K562 (cell line): ENCODE data around the gene ACOX1. TPM values are rescaled to one million over a fixed set of nuclear protein-coding genes. Genes with fewer than 3 reads are reported as not detected.

ENCODE experiments used
- ATAC-seq: fragments of 200-7000 bp; cut with Tn5 transposase; 3 replicates; pipeline ENCODE4 v1.9.1; 2020; ENCODE audit warnings: moderate library complexity
- BruUV-seq: library from RNA; stranded (reverse); fragments of 400-500 nt; replicated peaks from 2 replicates; lab custom pipeline; 2021; lab: Mats Ljungman, UMichigan
- CTCF ChIA-PET: fragments of 300-600 bp; formaldehyde crosslinking; extraction: SDS; loops from one replicate; lab custom pipeline; 2021; ENCODE audit warnings: low intra/inter-chr PET ratio; lab: Yijun Ruan, JAX
- POLR2A ChIA-PET: fragments of 300-600, 350-650 bp; sonication (Branson Sonifier 250); formaldehyde crosslinking; extraction: SDS; loops from one replicate; lab custom pipeline; 2021; ENCODE audit warnings: antibody characterized with exemption, inconsistent platforms; lab: Yijun Ruan, JAX
- DNase-seq, 4 experiments: peaks; one replicate each; pipeline versions ENCODE4 v3.0.0 to v3.0.0-alpha.2; 2011 to 2018; ENCODE audit warnings: low spot score in 3 of 4, mixed read lengths in 3 of 4; ENCODE audit errors: extremely low read depth in 1 of 4
- FAIRE-seq: peaks from 2 replicates; lab custom pipeline; 2011; peaks lifted over from hg19 to GRCh38; lab: Jason Lieb, UNC
- H2AFZ ChIP-seq: 2 replicates; pipeline ENCODE4 v1.6.0; 2011; ENCODE audit warnings: low read depth, low read length, control low read depth, inconsistent platforms
- H3K27ac ChIP-seq: fragments of 200-600 bp; 3 replicates; pipeline ENCODE4 v1.8.0; 2011; ENCODE audit warnings: low read depth, mild to moderate bottlenecking, control low read depth, inconsistent platforms, low read length, moderate library complexity, mixed read lengths; ENCODE audit errors: extremely low read depth
- H3K27me3 ChIP-seq, 2 experiments: fragments of 300-600 bp in 1 of 2; 2 replicates in 1 of 2; 3 replicates in 1 of 2; pipeline versions ENCODE4 v1.6.0 to v1.8.0; 2011; ENCODE audit warnings: inconsistent platforms in 2 of 2, low read length in 2 of 2, mild to moderate bottlenecking in 1 of 2, mixed read lengths in 1 of 2, moderate library complexity in 1 of 2; ENCODE audit not compliant: control insufficient read depth in 2 of 2, insufficient read depth in 2 of 2
- H3K36me3 ChIP-seq: fragments of 300-600 bp; 3 replicates; pipeline ENCODE4 v1.8.0; 2011; ENCODE audit warnings: mild to moderate bottlenecking, low read length, inconsistent platforms; ENCODE audit not compliant: control insufficient read depth, insufficient read depth
- H3K4me1 ChIP-seq, 2 experiments: fragments of 200-600 bp in 1 of 2; replicated peaks in 1 of 2; 2 replicates in 1 of 2; 3 replicates in 1 of 2; pipeline versions ENCODE4 v1.5.1 to v1.8.0; 2011; ENCODE audit warnings: inconsistent platforms in 2 of 2, low read length in 2 of 2, mild to moderate bottlenecking in 1 of 2, mixed read lengths in 1 of 2, moderate library complexity in 1 of 2; ENCODE audit not compliant: control insufficient read depth in 2 of 2, insufficient read depth in 2 of 2
- H3K4me2 ChIP-seq: 2 replicates; pipeline ENCODE4 v1.6.1; 2011; ENCODE audit warnings: low read length, control low read depth, inconsistent platforms, mixed read lengths; ENCODE audit not compliant: insufficient read depth
- H3K4me3 ChIP-seq: fragments of 200-600 bp; sonication (generic), shearing (Covaris generic); 2 replicates; pipeline ENCODE4 v1.5.1; 2016; ENCODE audit warnings: control low read depth, inconsistent platforms
- H3K79me2 ChIP-seq: fragments of 200-600 bp; 3 replicates; pipeline ENCODE4 v1.8.0; 2011; ENCODE audit warnings: low read length, inconsistent platforms; ENCODE audit not compliant: control insufficient read depth, insufficient read depth
- H3K9ac ChIP-seq, 2 experiments: 2 replicates each; pipeline versions ENCODE4 v1.6.0 to v1.6.1; 2011; ENCODE audit warnings: low read depth in 2 of 2, low read length in 2 of 2, control low read depth in 1 of 2, inconsistent platforms in 1 of 2, mild to moderate bottlenecking in 1 of 2, mixed read lengths in 1 of 2; ENCODE audit not compliant: insufficient read depth in 1 of 2
- H3K9me1 ChIP-seq: one replicate; pipeline ENCODE4 v1.6.0; 2011; ENCODE audit warnings: inconsistent platforms, mild to moderate bottlenecking, low read length, moderate library complexity; ENCODE audit not compliant: control insufficient read depth, insufficient read depth
- H3K9me3 ChIP-seq: replicated peaks from 2 replicates; pipeline ENCODE4 v1.5.1; 2011; ENCODE audit warnings: low read depth, low read length, inconsistent platforms; ENCODE audit not compliant: control insufficient read depth, insufficient read depth
- H4K20me1 ChIP-seq: replicated peaks from 2 replicates; pipeline ENCODE4 v1.6.1; 2011; ENCODE audit warnings: low read length, inconsistent platforms, mixed read lengths; ENCODE audit not compliant: control insufficient read depth, insufficient read depth
- CBX5 ChIP-seq: IDR thresholded peaks from 2 replicates; pipeline ENCODE4 v1.6.1; 2014; ENCODE audit warnings: low read depth, borderline replicate concordance
- CEBPB ChIP-seq: fragments of 450-650 bp; IDR thresholded peaks from 2 replicates; pipeline ENCODE4 v1.6.1; 2016; ENCODE audit warnings: missing genetic modification characterization, missing compliant biosample characterization
- JUND ChIP-seq, 2 experiments: IDR thresholded peaks; 2 replicates in 1 of 2; 3 replicates in 1 of 2; pipeline ENCODE4 v1.6.1; 2011; ENCODE audit warnings: borderline replicate concordance in 2 of 2, low read depth in 2 of 2, low read length in 2 of 2, improper control_type of control experiment in 1 of 2, missing biosample characterization in 1 of 2, missing genetic modification characterization in 1 of 2, missing genetic modification reagents in 1 of 2
- KDM2B ChIP-seq: fragments of 250-450 bp; sonication (Bioruptor Pico); IDR thresholded peaks from 2 replicates; pipeline ENCODE4 v1.8.0; 2021; ENCODE audit warnings: mild to moderate bottlenecking, moderate library complexity
- KLF6 ChIP-seq: fragments of 250-450 bp; sonication (Bioruptor Pico); IDR thresholded peaks from 2 replicates; pipeline ENCODE4 v1.4.0; 2020; ENCODE audit warnings: mild to moderate bottlenecking, moderate library complexity, borderline replicate concordance
- MED1 ChIP-seq: sonication (generic); formaldehyde crosslinking; IDR thresholded peaks from 2 replicates; pipeline ENCODE4 v1.8.1; 2023; ENCODE audit warnings: missing genetic modification reagents, borderline replicate concordance
- U2AF2 ChIP-seq: fragments of 200-400 bp; formaldehyde crosslinking; optimal IDR thresholded peaks from 2 replicates; pipeline ENCODE3; 2017; ENCODE audit warnings: low read depth, mild to moderate bottlenecking, low read length
- WGBS: fragments of 100-300 bp; shearing (Covaris generic); methylation state at CpG from one replicate; pipeline ENCODE4 v1.1.6; 2016; ENCODE audit warnings: low coverage, mixed read lengths; ENCODE audit not compliant: insufficient coverage; ENCODE audit errors: missing lambda C conversion rate; 5-methylcytosine and 5-hydroxymethylcytosine counted together
- in situ Hi-C: fragments of 300-500 bp; cut with MboI; formaldehyde crosslinking; loops from 4 replicates; pipeline ENCODE4 v1.15.0; 2018; ENCODE audit warnings: inconsistent platforms, mixed read lengths
- intact Hi-C: fragments of 100-400 bp; cut with micrococcal nuclease; formaldehyde crosslinking; loops from 2 replicates; pipeline ENCODE4 v1.14.2; 2022
- polyA plus RNA-seq, 8 experiments: library from polyadenylated mRNA; depleted of rRNA in 4 of 8; stranded (reverse) in 5 of 8; unstranded in 3 of 8; fragments of >200 nt; fragmentation: Nextera tagmentation in 2 of 8; fragmentation: Illumina TruSeq in 1 of 8; extraction: Ambion mirVana in 2 of 8; extraction: Trizol in 1 of 8; gene quantifications; 2 replicates each; pipeline versions ENCODE4 v1.2.1 to v1.2.3, GENCODE V29; 2011 to 2014; ENCODE audit warnings: inconsistent platforms in 1 of 8, missing spikeins in 1 of 8
- total RNA-seq, 7 experiments: library from RNA; depleted of rRNA in 6 of 7; stranded (reverse); fragments of >200 nt in 6 of 7; fragmentation: Illumina TruSeq in 2 of 7; extraction: Trizol in 2 of 7; gene quantifications; 2 replicates each; pipeline versions ENCODE4 v1.2.1 to v1.2.3, GENCODE V29; 2011 to 2021; ENCODE audit warnings: low replicate concordance in 1 of 7
- TF ChIP-seq, protein P1 (sequence below): fragments of 450-650 bp; IDR thresholded peaks from 2 replicates; pipeline ENCODE4 v1.6.1; 2016; ENCODE audit warnings: mild to moderate bottlenecking

The ACOX1 gene
- total and polyA plus RNA-seq, 9 of the 15 experiments (the other 6 are each of a cell fraction or from before 2014, with no cell fraction given) = 7.8 to 24.1 (median 14.5) TPM

DNA sequence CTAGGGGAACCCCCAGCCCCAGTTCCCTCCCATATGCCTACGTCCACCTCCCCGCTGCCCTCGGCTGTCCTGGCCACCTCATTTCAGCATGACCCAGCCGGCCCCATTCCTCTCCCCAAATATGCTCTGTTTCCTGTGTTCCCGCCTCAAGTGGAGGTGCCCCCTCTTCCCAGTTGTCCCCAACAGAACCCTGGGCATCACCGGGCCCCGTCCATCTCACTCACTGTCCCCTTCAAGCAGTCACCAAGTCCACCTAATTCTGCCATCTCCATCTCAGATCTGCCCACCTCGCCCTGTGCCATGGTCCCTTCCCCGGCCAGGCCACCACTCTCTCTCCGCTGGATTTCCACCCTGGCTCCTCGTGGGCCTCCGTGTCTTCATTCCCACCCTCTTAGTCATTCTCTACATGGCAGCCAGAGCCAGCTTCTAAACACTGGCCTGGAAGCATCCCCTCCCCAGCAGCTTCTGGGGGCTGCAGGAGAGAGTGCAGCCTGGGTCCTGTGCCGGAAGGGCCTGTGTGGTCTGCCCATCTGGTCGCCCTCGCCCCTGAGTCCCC, 34.5 kb upstream of the ACOX1 start (continued):
- TF ChIP-seq KLF6 (no peak), U2AF2 (no peak), MED1 (CRISPR knock-in tag) (no peak), KDM2B (CRISPR knock-in tag) (no peak)
- TF ChIP-seq, protein P1, sequence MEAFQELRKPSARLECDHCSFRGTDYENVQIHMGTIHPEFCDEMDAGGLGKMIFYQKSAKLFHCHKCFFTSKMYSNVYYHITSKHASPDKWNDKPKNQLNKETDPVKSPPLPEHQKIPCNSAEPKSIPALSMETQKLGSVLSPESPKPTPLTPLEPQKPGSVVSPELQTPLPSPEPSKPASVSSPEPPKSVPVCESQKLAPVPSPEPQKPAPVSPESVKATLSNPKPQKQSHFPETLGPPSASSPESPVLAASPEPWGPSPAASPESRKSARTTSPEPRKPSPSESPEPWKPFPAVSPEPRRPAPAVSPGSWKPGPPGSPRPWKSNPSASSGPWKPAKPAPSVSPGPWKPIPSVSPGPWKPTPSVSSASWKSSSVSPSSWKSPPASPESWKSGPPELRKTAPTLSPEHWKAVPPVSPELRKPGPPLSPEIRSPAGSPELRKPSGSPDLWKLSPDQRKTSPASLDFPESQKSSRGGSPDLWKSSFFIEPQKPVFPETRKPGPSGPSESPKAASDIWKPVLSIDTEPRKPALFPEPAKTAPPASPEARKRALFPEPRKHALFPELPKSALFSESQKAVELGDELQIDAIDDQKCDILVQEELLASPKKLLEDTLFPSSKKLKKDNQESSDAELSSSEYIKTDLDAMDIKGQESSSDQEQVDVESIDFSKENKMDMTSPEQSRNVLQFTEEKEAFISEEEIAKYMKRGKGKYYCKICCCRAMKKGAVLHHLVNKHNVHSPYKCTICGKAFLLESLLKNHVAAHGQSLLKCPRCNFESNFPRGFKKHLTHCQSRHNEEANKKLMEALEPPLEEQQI = no peak

DNA sequence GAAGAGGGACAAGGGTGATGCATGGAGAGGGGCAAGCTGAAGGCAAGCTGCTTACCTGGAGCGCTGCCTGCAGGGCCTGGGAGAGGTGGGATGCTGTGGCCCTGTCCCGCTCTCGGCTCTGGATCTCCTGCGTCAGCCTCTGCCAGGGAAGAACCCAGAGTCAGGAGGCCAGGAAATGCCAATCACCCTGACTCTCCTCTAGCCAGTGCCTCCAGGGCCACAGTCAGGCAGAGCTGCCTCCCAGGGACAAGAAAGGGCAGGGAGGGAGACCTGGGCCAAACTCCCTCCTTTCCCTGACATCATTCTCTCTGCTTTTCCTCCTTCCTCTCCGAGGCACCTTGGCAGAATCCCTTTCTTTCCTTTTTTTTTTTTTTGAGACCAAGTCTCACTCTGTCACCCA, 33.0 kb upstream of the ACOX1 start:
- no peaks in the 10 kb centered on the region for H3K9me3 ChIP-seq
- H3K36me3 ChIP-seq = no peaks in the 10 kb centered on the region
- no TSS peak for BruUV-seq
- intact Hi-C loops = loop anchor here (5.0 kb wide), 2 partner anchors 110 to 285 kb away; no protein-coding TSS in a partner anchor
- ChIA-PET CTCF (interaction anchor here (0.6 kb wide), 1 partner anchor 19 kb away, joined by 4 read pairs; no protein-coding TSS in a partner anchor), POLR2A (interaction anchor here (0.7 to 1.4 kb wide), 2 partner anchors 86 to 114 kb away, joined by 4 to 7 read pairs; no protein-coding TSS in a partner anchor)
- H3K27me3 ChIP-seq = peaks cover 45 to 74% of the 10 kb centered on the region in 2 experiments
- H3K9ac ChIP-seq = no peak overlapping the region
- H3K4me1 ChIP-seq = peaks cover 0 to 55% of the 10 kb centered on the region in 2 experiments; a peak in 3 of 5 replicates
- 0 out of 2 replicates have a peak, but pooled peaks cover 8% of the 10 kb centered on the region for H4K20me1 ChIP-seq
- H3K4me2 ChIP-seq = no peak overlapping the region
- 25% methylated on average over 4 of the region's 5 CpGs for WGBS
- no peaks in the 10 kb centered on the region for H3K79me2 ChIP-seq
- TF ChIP-seq JUND (IDR thresholded peaks at IDR 0.05; ENCODE audit: borderline replicate concordance, low read depth, low read length) = no peak
- TF ChIP-seq JUND (tag; IDR thresholded peaks at IDR 0.05; ENCODE audit: borderline replicate concordance, low read depth, low read length) = no peak
- TF ChIP-seq CBX5 = no peak
- TF ChIP-seq CEBPB (tag) = no peak
- ATAC-seq = no peak
- H3K4me3 ChIP-seq = no peak overlapping the region
- FAIRE-seq = no peak
- DNase-seq = no peak
- in situ Hi-C loops = no loop called here
- H2AFZ ChIP-seq = no peak overlapping the region
- no peak overlapping the region for H3K27ac ChIP-seq
- no peaks in the 10 kb centered on the region for H3K9me1 ChIP-seq
